OCI-LY3 (cell line): Measurements from ENCODE around the gene TRAPPC12.

Source experiments
- EZH2phosphoT487 ChIP-seq: fragments of 200-600 bp; shearing (Covaris generic); IDR thresholded peaks from 2 replicates; pipeline ENCODE4 v1.6.1; 2018; ENCODE audit warnings: antibody characterized with exemption, mixed run types, low read depth
- TF ChIP-seq, protein P1 (sequence below): fragments of 200-600, 300-600 bp; sonication (generic); IDR thresholded peaks from 2 replicates; pipeline ENCODE4 v1.5.1; 2014; ENCODE audit warnings: antibody characterized with exemption, low read length, low read depth

DNA sequence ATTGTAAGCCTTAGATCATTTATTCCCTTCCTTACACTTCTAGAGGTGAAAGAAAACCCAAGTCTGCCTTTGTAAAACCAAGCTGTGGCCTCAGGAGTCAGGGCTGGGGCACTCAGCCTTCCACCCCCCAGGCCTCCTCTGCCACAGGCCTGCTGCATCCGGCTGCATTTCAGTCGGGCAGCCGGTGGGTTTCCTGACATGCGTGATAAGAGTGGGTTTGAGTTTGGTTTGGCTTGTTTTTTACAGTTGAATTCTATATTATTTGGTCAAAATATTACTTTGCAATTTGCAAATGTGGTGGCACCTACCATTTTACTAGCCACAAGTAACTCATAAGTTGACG is 97.5 kb downstream of the TRAPPC12 start:
- TF ChIP-seq, protein P1, sequence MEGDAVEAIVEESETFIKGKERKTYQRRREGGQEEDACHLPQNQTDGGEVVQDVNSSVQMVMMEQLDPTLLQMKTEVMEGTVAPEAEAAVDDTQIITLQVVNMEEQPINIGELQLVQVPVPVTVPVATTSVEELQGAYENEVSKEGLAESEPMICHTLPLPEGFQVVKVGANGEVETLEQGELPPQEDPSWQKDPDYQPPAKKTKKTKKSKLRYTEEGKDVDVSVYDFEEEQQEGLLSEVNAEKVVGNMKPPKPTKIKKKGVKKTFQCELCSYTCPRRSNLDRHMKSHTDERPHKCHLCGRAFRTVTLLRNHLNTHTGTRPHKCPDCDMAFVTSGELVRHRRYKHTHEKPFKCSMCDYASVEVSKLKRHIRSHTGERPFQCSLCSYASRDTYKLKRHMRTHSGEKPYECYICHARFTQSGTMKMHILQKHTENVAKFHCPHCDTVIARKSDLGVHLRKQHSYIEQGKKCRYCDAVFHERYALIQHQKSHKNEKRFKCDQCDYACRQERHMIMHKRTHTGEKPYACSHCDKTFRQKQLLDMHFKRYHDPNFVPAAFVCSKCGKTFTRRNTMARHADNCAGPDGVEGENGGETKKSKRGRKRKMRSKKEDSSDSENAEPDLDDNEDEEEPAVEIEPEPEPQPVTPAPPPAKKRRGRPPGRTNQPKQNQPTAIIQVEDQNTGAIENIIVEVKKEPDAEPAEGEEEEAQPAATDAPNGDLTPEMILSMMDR, result no peak
- TF ChIP-seq EZH2phosphoT487, result no peak
